Measurements from ENCODE around the gene KCNA3.

The KCNA3 gene

DNA sequence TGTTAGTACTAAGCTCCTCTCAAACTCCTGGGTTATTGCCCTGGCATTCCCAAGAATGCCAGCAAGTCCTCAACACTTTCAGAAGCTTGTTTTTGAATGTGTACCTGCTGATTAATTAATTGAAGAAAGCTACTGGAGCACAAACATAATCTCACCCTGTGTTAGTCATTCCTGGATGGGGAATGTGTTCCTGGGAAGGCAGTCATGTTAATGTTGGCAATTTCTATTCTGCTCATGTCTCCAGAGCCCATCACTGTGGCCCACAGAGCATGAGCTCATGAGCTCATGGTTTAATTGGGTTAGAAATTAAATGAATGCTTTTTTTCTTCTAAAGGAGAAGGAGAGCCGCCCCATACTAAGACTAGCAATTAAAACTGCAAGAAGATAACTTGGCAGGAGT is 31.9 kb upstream of the KCNA3 start:
- H3K4me3 ChIP-seq (ENCODE audit: low read depth in 1 of 2, low read length in 2 of 2): no peak overlapping the region
- no peaks in the 10 kb centered on the region for H3K27me3 ChIP-seq (ENCODE audit: control insufficient read depth in 1 of 2, insufficient read depth in 2 of 2, low read length in 2 of 2)
- no peaks in the 10 kb centered on the region for H3K4me1 ChIP-seq (ENCODE audit: control insufficient read depth in 1 of 2, insufficient read depth in 2 of 2, low read length in 2 of 2)
- no peaks in the 10 kb centered on the region for H3K36me3 ChIP-seq (ENCODE audit: control insufficient read depth in 1 of 2, insufficient read depth in 2 of 2, low read length in 2 of 2)
- H3K9ac ChIP-seq (ENCODE audit: low read depth in 1 of 2, low read length in 2 of 2): no peak overlapping the region
- no peaks in the 10 kb centered on the region for H3K9me3 ChIP-seq (ENCODE audit: control insufficient read depth in 1 of 2, low read length in 2 of 2)
- no peak overlapping the region for H3K27ac ChIP-seq (ENCODE audit: low read depth, low read length)

DNA sequence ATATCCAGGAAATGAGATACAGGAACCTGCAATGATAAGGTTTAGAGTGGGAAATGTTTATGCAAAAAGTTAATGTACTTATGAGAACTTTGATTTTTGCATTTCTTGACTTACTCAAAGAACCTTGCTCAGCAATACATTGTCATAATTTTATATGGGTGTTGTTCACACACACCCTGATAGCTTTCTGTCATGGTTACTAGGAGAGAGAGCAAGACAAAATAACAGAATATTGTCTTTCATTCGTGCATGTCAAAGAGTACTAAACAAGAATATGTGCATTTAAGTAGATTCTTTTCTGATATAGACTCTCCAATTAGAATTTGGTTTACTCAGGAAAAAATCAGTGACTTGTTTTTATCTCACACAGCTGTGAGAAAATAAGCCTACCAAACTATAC is 27.5 kb upstream of the KCNA3 start:
- Histone ChIP-seq H3K4me1 (ENCODE audit: control insufficient read depth in 1 of 2, insufficient read depth in 2 of 2, low read length in 2 of 2) (no peaks in the 10 kb centered on the region), H3K9me3 (ENCODE audit: control insufficient read depth in 1 of 2, low read length in 2 of 2) (no peaks in the 10 kb centered on the region), H3K4me3 (ENCODE audit: low read depth in 1 of 2, low read length in 2 of 2) (no peak overlapping the region), H3K27me3 (ENCODE audit: control insufficient read depth in 1 of 2, insufficient read depth in 2 of 2, low read length in 2 of 2) (no peaks in the 10 kb centered on the region), H3K27ac (ENCODE audit: low read depth, low read length) (no peak overlapping the region), H3K9ac (ENCODE audit: low read depth in 1 of 2, low read length in 2 of 2) (no peak overlapping the region), H3K36me3 (ENCODE audit: control insufficient read depth in 1 of 2, insufficient read depth in 2 of 2, low read length in 2 of 2) (no peaks in the 10 kb centered on the region)

DNA sequence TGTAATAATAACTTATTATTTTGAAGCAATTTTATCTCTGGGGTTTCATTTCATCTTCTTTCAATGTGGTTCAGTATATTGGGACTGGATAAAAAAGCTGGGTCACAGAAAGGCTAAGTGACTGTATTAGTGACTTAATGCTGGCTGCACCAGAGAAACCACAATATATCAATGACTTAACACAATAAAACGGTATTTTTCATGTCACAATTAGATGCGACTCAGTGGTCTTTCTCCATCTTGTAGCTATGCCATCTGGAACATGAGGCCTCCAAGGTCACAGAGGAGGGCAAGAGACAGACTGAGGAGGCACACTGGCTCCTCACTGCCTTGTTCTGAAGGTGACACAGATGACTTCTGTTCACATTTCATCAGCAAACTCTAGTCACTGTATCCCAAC is 26.0 kb upstream of the KCNA3 start:
- Histone ChIP-seq H3K4me1 (ENCODE audit: control insufficient read depth in 1 of 2, insufficient read depth in 2 of 2, low read length in 2 of 2) (no peaks in the 10 kb centered on the region), H3K4me3 (ENCODE audit: low read depth in 1 of 2, low read length in 2 of 2) (no peak overlapping the region), H3K27ac (ENCODE audit: low read depth, low read length) (no peak overlapping the region), H3K9me3 (ENCODE audit: control insufficient read depth in 1 of 2, low read length in 2 of 2) (no peaks in the 10 kb centered on the region), H3K9ac (ENCODE audit: low read depth in 1 of 2, low read length in 2 of 2) (no peak overlapping the region), H3K36me3 (ENCODE audit: control insufficient read depth in 1 of 2, insufficient read depth in 2 of 2, low read length in 2 of 2) (no peaks in the 10 kb centered on the region), H3K27me3 (ENCODE audit: control insufficient read depth in 1 of 2, insufficient read depth in 2 of 2, low read length in 2 of 2) (no peaks in the 10 kb centered on the region)

DNA sequence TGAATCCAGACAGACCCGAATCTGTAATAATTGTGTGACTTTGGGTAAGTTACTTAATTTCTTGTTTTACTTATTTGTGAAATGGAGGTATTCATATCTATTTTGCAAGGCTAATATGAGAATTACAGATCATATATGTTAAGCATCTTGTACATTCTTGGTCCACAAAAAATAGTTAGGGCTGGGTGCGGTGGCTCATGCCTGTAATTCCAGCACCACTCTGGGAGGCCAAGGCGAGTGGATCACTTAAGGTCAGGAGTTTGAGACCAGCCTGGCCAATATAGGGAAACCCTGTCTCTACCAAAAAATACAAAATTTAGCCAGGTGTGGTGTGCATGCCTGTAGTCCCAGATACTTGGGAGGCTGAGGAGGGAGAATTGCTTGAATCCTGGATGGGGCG is 22.9 kb upstream of the KCNA3 start:
- no peak overlapping the region for H3K9ac ChIP-seq (ENCODE audit: low read depth in 1 of 2, low read length in 2 of 2)
- H3K4me1 ChIP-seq (ENCODE audit: control insufficient read depth in 1 of 2, insufficient read depth in 2 of 2, low read length in 2 of 2): no peaks in the 10 kb centered on the region
- no peak overlapping the region for H3K4me3 ChIP-seq (ENCODE audit: low read depth in 1 of 2, low read length in 2 of 2)
- H3K27ac ChIP-seq (ENCODE audit: low read depth, low read length): no peak overlapping the region
- no peaks in the 10 kb centered on the region for H3K36me3 ChIP-seq (ENCODE audit: control insufficient read depth in 1 of 2, insufficient read depth in 2 of 2, low read length in 2 of 2)
- H3K9me3 ChIP-seq (ENCODE audit: control insufficient read depth in 1 of 2, low read length in 2 of 2): no peaks in the 10 kb centered on the region
- H3K27me3 ChIP-seq (ENCODE audit: control insufficient read depth in 1 of 2, insufficient read depth in 2 of 2, low read length in 2 of 2): no peaks in the 10 kb centered on the region

DNA sequence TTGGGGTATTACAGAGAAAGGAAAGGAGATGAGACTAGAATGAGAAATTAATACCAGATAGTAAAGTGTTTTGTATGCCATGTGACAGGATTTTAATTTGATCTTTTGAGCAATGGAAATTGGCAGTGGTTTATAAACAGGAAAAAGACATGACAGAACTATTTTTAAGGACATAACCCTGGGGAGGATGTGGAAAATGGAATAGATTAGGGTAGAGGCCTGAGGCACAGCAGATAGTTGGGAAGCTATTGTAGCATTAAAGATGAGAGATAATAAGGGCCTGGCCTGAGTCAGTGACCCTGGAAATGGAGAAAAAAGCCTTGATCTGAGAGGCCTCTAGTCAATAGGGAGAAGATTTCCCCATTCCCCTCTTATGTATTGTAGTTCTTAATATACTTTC is 22.1 kb upstream of the KCNA3 start:
- H3K27ac ChIP-seq (ENCODE audit: low read depth, low read length): no peak overlapping the region
- no peaks in the 10 kb centered on the region for H3K9me3 ChIP-seq (ENCODE audit: control insufficient read depth in 1 of 2, low read length in 2 of 2)
- no peak overlapping the region for H3K9ac ChIP-seq (ENCODE audit: low read depth in 1 of 2, low read length in 2 of 2)
- no peaks in the 10 kb centered on the region for H3K4me1 ChIP-seq (ENCODE audit: control insufficient read depth in 1 of 2, insufficient read depth in 2 of 2, low read length in 2 of 2)
- H3K4me3 ChIP-seq (ENCODE audit: low read depth in 1 of 2, low read length in 2 of 2): no peak overlapping the region
- no peaks in the 10 kb centered on the region for H3K27me3 ChIP-seq (ENCODE audit: control insufficient read depth in 1 of 2, insufficient read depth in 2 of 2, low read length in 2 of 2)
- H3K36me3 ChIP-seq (ENCODE audit: control insufficient read depth in 1 of 2, insufficient read depth in 2 of 2, low read length in 2 of 2): no peaks in the 10 kb centered on the region

DNA sequence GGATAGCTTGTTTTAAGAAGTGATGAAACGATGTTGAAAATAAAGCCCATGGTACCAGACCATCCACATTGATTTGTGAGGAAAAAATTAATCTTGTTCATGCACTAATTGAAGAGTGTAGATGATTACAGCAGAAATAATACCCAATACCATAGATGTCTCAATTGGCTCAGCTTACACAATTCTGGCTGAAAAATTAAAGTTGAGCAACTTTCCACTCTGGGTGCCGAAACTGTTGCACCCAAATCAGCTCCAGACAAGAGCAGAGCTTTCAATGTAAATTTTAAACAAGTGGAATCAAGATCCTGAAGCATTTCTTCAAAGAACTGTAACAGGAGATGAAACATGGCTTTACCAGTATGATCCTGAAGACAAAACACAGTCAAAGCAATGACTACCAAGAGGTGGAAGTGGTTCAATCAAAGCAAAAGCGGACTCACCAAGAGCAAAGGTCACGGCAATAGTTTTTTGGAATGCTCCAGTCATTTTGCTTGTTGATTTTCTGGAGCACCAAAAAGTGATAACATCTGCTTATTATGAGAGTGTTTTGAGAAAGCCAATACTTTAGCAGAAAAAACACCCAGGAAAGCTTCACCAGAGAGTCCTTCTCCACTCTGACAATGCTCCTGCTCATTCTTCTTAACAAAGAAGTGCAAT is 16.1 kb upstream of the KCNA3 start:
- H3K9ac ChIP-seq (ENCODE audit: low read depth in 1 of 2, low read length in 2 of 2): no peak overlapping the region
- H3K27ac ChIP-seq (ENCODE audit: low read depth, low read length): no peak overlapping the region
- H3K36me3 ChIP-seq (ENCODE audit: control insufficient read depth in 1 of 2, insufficient read depth in 2 of 2, low read length in 2 of 2): no peaks in the 10 kb centered on the region
- H3K4me3 ChIP-seq (ENCODE audit: low read depth in 1 of 2, low read length in 2 of 2): no peak overlapping the region
- H3K9me3 ChIP-seq (ENCODE audit: control insufficient read depth in 1 of 2, low read length in 2 of 2): no peaks in the 10 kb centered on the region
- H3K27me3 ChIP-seq (ENCODE audit: control insufficient read depth in 1 of 2, insufficient read depth in 2 of 2, low read length in 2 of 2): peaks cover 0 to 3% of the 10 kb centered on the region in 2 donors
- no peaks in the 10 kb centered on the region for H3K4me1 ChIP-seq (ENCODE audit: control insufficient read depth in 1 of 2, insufficient read depth in 2 of 2, low read length in 2 of 2)

DNA sequence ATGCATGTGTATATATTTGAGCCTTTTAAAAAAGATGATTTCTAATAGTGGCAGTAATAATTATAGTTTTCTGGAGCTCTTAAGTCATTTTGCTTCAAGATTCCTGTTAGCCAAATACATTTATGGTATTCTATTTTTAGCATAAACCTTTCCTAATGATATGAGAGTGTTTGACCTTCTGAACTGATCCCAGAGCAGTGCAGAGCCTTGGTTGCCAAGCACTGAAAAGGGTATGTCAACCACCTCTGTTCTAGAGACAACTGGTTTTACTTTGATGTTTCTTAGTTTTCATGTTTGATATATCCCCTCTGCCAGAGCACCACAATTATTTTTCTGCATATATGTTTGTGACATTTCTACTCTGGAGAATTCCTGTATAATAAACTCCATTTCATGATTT is 15.1 kb upstream of the KCNA3 start:
- Histone ChIP-seq H3K4me1 (ENCODE audit: control insufficient read depth in 1 of 2, insufficient read depth in 2 of 2, low read length in 2 of 2) (no peaks in the 10 kb centered on the region), H3K9me3 (ENCODE audit: control insufficient read depth in 1 of 2, low read length in 2 of 2) (no peaks in the 10 kb centered on the region), H3K27ac (ENCODE audit: low read depth, low read length) (no peak overlapping the region), H3K36me3 (ENCODE audit: control insufficient read depth in 1 of 2, insufficient read depth in 2 of 2, low read length in 2 of 2) (no peaks in the 10 kb centered on the region), H3K9ac (ENCODE audit: low read depth in 1 of 2, low read length in 2 of 2) (no peak overlapping the region), H3K4me3 (ENCODE audit: low read depth in 1 of 2, low read length in 2 of 2) (no peak overlapping the region), H3K27me3 (ENCODE audit: control insufficient read depth in 1 of 2, insufficient read depth in 2 of 2, low read length in 2 of 2) (peaks cover 0 to 3% of the 10 kb centered on the region in 2 donors)

DNA sequence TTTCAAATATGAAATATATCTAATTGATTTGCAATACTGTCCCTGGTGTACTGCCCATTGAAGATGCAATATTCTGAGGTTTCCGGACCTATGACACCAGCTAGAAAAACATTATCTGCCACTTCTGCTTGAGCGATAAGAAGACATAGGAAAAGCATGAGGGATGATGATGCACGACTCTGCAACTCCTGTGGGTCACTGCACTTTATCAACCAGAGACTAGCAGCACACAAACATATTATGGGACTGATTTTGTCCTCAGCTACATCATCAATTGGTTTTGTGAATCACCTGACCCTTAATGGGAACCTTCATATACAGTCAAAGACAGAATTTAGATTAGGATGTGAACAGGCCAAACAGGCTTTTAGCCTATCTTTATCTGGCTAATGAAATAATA is 13.8 kb upstream of the KCNA3 start:
- H3K4me1 ChIP-seq (ENCODE audit: control insufficient read depth in 1 of 2, insufficient read depth in 2 of 2, low read length in 2 of 2): no peaks in the 10 kb centered on the region
- H3K9me3 ChIP-seq (ENCODE audit: control insufficient read depth in 1 of 2, low read length in 2 of 2): no peaks in the 10 kb centered on the region
- H3K9ac ChIP-seq (ENCODE audit: low read depth in 1 of 2, low read length in 2 of 2): no peak overlapping the region
- H3K36me3 ChIP-seq (ENCODE audit: control insufficient read depth in 1 of 2, insufficient read depth in 2 of 2, low read length in 2 of 2): no peaks in the 10 kb centered on the region
- H3K27ac ChIP-seq (ENCODE audit: low read depth, low read length): no peak overlapping the region
- H3K27me3 ChIP-seq (ENCODE audit: control insufficient read depth in 1 of 2, insufficient read depth in 2 of 2, low read length in 2 of 2): peaks cover 0 to 3% of the 10 kb centered on the region in 2 donors
- H3K4me3 ChIP-seq (ENCODE audit: low read depth in 1 of 2, low read length in 2 of 2): no peak overlapping the region

DNA sequence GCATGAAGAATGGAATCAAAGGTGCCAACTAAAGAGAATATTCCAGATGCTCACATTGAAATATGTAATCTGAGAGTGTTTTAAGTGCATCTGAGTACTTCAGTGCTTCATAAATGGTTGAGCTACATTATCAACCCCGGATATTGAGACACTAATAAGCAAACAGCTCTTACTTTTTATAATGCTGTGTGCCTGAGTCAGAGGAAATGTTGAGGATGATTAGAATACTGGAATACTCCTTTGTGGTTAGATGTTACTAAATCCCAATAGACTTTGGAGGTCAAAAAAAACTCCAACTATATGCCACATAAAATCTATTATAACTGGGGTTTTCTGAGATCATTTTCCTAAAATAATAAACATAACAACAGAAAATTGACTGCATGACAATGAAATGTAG is 12.5 kb upstream of the KCNA3 start:
- H3K27me3 ChIP-seq (ENCODE audit: control insufficient read depth in 1 of 2, insufficient read depth in 2 of 2, low read length in 2 of 2): peaks cover 0 to 3% of the 10 kb centered on the region in 2 donors
- no peak overlapping the region for H3K27ac ChIP-seq (ENCODE audit: low read depth, low read length)
- H3K36me3 ChIP-seq (ENCODE audit: control insufficient read depth in 1 of 2, insufficient read depth in 2 of 2, low read length in 2 of 2): no peaks in the 10 kb centered on the region
- H3K9me3 ChIP-seq (ENCODE audit: control insufficient read depth in 1 of 2, low read length in 2 of 2): no peaks in the 10 kb centered on the region
- H3K4me1 ChIP-seq (ENCODE audit: control insufficient read depth in 1 of 2, insufficient read depth in 2 of 2, low read length in 2 of 2): no peaks in the 10 kb centered on the region
- no peak overlapping the region for H3K9ac ChIP-seq (ENCODE audit: low read depth in 1 of 2, low read length in 2 of 2)
- no peak overlapping the region for H3K4me3 ChIP-seq (ENCODE audit: low read depth in 1 of 2, low read length in 2 of 2)

DNA sequence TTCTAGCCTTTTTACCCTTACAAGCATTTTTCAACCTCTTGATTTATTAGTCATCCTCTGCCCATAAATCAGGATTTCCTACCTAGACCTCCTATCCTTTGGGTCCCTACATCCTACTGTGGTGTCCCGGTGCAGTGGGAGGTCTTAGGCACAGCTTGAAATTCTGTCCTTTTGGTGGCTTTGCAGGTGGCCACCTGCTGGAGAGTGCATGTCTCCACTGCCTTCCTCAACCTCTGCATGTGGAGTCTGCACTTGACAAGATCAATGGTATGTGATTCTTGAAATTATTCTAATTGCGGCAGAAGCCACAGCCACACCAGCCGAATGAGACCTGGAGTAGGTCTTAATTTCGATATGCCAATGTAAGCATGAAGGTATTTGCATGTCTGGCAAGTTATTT is 11.4 kb upstream of the KCNA3 start:
- no peak overlapping the region for H3K27ac ChIP-seq (ENCODE audit: low read depth, low read length)
- H3K9ac ChIP-seq (ENCODE audit: low read depth in 1 of 2, low read length in 2 of 2): no peak overlapping the region
- H3K36me3 ChIP-seq (ENCODE audit: control insufficient read depth in 1 of 2, insufficient read depth in 2 of 2, low read length in 2 of 2): no peaks in the 10 kb centered on the region
- H3K9me3 ChIP-seq (ENCODE audit: control insufficient read depth in 1 of 2, low read length in 2 of 2): no peaks in the 10 kb centered on the region
- no peak overlapping the region for H3K4me3 ChIP-seq (ENCODE audit: low read depth in 1 of 2, low read length in 2 of 2)
- peaks cover 0 to 3% of the 10 kb centered on the region in 2 donors for H3K27me3 ChIP-seq (ENCODE audit: control insufficient read depth in 1 of 2, insufficient read depth in 2 of 2, low read length in 2 of 2)
- no peaks in the 10 kb centered on the region for H3K4me1 ChIP-seq (ENCODE audit: control insufficient read depth in 1 of 2, insufficient read depth in 2 of 2, low read length in 2 of 2)

DNA sequence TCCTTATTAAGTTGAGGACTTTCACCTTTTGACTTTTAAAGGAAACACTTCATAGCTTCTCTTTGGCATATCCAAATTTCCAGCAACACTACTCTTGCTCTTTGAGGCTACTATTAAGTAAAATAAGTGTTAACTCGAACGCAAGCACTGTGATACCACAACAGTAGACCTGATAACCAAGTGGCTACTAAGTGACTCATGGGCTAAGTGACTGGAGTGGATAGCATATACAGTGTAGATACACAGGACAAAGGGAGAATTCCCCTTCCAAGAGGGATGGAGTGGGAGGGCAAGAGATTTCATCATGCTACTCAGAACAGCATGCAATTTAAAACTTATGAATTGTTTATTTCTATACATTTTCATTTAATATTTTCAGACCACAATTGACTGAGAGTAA is 9.8 kb upstream of the KCNA3 start:
- H3K27me3 ChIP-seq (ENCODE audit: control insufficient read depth in 1 of 2, insufficient read depth in 2 of 2, low read length in 2 of 2): peaks cover 0 to 3% of the 10 kb centered on the region in 2 donors

More for the DNA sequence above, 9.8 kb upstream of the KCNA3 start:
- Histone ChIP-seq H3K9me3 (ENCODE audit: control insufficient read depth in 1 of 2, low read length in 2 of 2) (no peaks in the 10 kb centered on the region), H3K9ac (ENCODE audit: low read depth in 1 of 2, low read length in 2 of 2) (no peak overlapping the region), H3K27ac (ENCODE audit: low read depth, low read length) (no peak overlapping the region), H3K4me1 (ENCODE audit: control insufficient read depth in 1 of 2, insufficient read depth in 2 of 2, low read length in 2 of 2) (no peaks in the 10 kb centered on the region), H3K4me3 (ENCODE audit: low read depth in 1 of 2, low read length in 2 of 2) (no peak overlapping the region), H3K36me3 (ENCODE audit: control insufficient read depth in 1 of 2, insufficient read depth in 2 of 2, low read length in 2 of 2) (no peaks in the 10 kb centered on the region)

Measured in duodenal mucosa (tissue), 2 donors.